ENCODE results near the gene BPIFB3. TPM values are rescaled to one million over a fixed set of nuclear protein-coding genes. Genes with fewer than 3 reads are reported as not detected.

BPIFB3 gene
- not detected in 2 replicates for total RNA-seq

- DNase-seq (ENCODE audit: low read depth in 2 of 2) = no peak
Observed at GRCh38 chr20:33053291-33054106, at the start of gene BPIFB3. Gene BPIFB3, plus strand, starts transcription at chr20:33053903. Its CDS starts 1,533 bp downstream, at chr20:33055436.

- no peak for DNase-seq (ENCODE audit: low read depth in 2 of 2)
Observed at GRCh38 chr20:33004141-33004751, 49.5 kb upstream of the BPIFB3 start, which contains the start of gene SUN5. Gene SUN5, minus strand, starts transcription at chr20:33004433. Its CDS starts 93 bp downstream, at chr20:33004340.

GRCh38 chr20:33005132-33005566, 48.6 kb upstream of the BPIFB3 start:
- peak; percentile 14 to 15 for DNase-seq (ENCODE audit: low read depth in 2 of 2)

GRCh38 chr20:33005908-33006775, 47.6 kb upstream of the BPIFB3 start:
- DNase-seq (ENCODE audit: low read depth in 2 of 2) = no peak

GRCh38 chr20:33006776-33007375, 46.8 kb upstream of the BPIFB3 start:
- no peak for DNase-seq (ENCODE audit: low read depth in 2 of 2)

GRCh38 chr20:33007376-33008335, 46.0 kb upstream of the BPIFB3 start, which contains the start of gene BPIFB2:
Gene BPIFB2, plus strand, starts transcription at chr20:33007704. Its CDS starts 871 bp downstream, at chr20:33008575.
- DNase-seq (ENCODE audit: low read depth in 2 of 2) = no peak

GRCh38 chr20:33008336-33009213, 45.1 kb upstream of the BPIFB3 start:
- DNase-seq (ENCODE audit: low read depth in 2 of 2) = no peak

GRCh38 chr20:33009214-33010132, 44.2 kb upstream of the BPIFB3 start:
- DNase-seq (ENCODE audit: low read depth in 2 of 2) = peak in 1 of 2 donors; percentile 31

GRCh38 chr20:33010133-33010504, 43.6 kb upstream of the BPIFB3 start:
- DNase-seq (ENCODE audit: low read depth in 2 of 2) = no peak

- no peak for DNase-seq (ENCODE audit: low read depth in 2 of 2)
Observed at GRCh38 chr20:33010674-33011449, 42.8 kb upstream of the BPIFB3 start.

GRCh38 chr20:33012327-33013189, 41.1 kb upstream of the BPIFB3 start:
- no peak for DNase-seq (ENCODE audit: low read depth in 2 of 2)

GRCh38 chr20:33013701-33014326, 39.9 kb upstream of the BPIFB3 start:
- no peak for DNase-seq (ENCODE audit: low read depth in 2 of 2)

GRCh38 chr20:33014336-33015113, 39.2 kb upstream of the BPIFB3 start:
- DNase-seq (ENCODE audit: low read depth in 2 of 2) = no peak

GRCh38 chr20:33015114-33015484, 38.6 kb upstream of the BPIFB3 start:
- no peak for DNase-seq (ENCODE audit: low read depth in 2 of 2)

Data from lung microvascular endothelial cell (primary cell).